HTR-8/SVneo (cell line): Measurements from ENCODE around the gene SIGLEC5.

Source experiments
- DNase-seq: peaks from one replicate; pipeline ENCODE4 v3.0.0; 2011; ENCODE audit warnings: low spot score, mixed read lengths; ENCODE audit not compliant: insufficient read length
- FAIRE-seq: peaks from 2 replicates; lab custom pipeline; 2011; peaks lifted over from hg19 to GRCh38; lab: Jason Lieb, UNC

SIGLEC5 gene

GRCh38 chr19:51628153-51628939 is 1.9 kb downstream of the SIGLEC5 start:
- DNase-seq, result no peak
- peak; percentile 95 for FAIRE-seq

GRCh38 chr19:51627491-51628138 is 2.6 kb downstream of the SIGLEC5 start:
- DNase-seq, result no peak
- FAIRE-seq, result no peak

- FAIRE-seq (no peak), DNase-seq (no peak)
These were observed 3.5 kb downstream of the SIGLEC5 start for GRCh38 chr19:51626675-51627074.

GRCh38 chr19:51621178-51621577 is 9.0 kb downstream of the SIGLEC5 start:
- DNase-seq, result no peak
- no peak for FAIRE-seq

GRCh38 chr19:51615991-51616390 is 14.2 kb downstream of the SIGLEC5 start:
- DNase-seq, result no peak
- FAIRE-seq, result no peak

GRCh38 chr19:51614789-51615188 is 15.4 kb downstream of the SIGLEC5 start:
- no peak for FAIRE-seq

GRCh38 chr19:51610576-51610975 is 19.6 kb downstream of the SIGLEC5 start:
- DNase-seq (no peak), FAIRE-seq (no peak)

More at GRCh38 chr19:51614789-51615188, 15.4 kb downstream of the SIGLEC5 start:
- no peak for DNase-seq

GRCh38 chr19:51607920-51608562 is 22.2 kb downstream of the SIGLEC5 start:
- peak; percentile 63 for DNase-seq
- FAIRE-seq, result peak; percentile 63

- DNase-seq (no peak), FAIRE-seq (no peak)
These were observed 23.1 kb downstream of the SIGLEC5 start for GRCh38 chr19:51607077-51607476.

- no peak for FAIRE-seq
- no peak for DNase-seq
These were observed 27.9 kb downstream of the SIGLEC5 start for GRCh38 chr19:51602189-51602854.

GRCh38 chr19:51600940-51601580 is 29.1 kb downstream of the SIGLEC5 start:
- FAIRE-seq (no peak), DNase-seq (no peak)

- no peak for FAIRE-seq
These were observed 31.1 kb downstream of the SIGLEC5 start for GRCh38 chr19:51599084-51599483.

GRCh38 chr19:51598159-51598915 is 31.9 kb downstream of the SIGLEC5 start:
- FAIRE-seq, result no peak
- no peak for DNase-seq

More at GRCh38 chr19:51599084-51599483, 31.1 kb downstream of the SIGLEC5 start:
- no peak for DNase-seq

GRCh38 chr19:51595190-51596175 is 34.7 kb downstream of the SIGLEC5 start:
- no peak for FAIRE-seq

GRCh38 chr19:51594774-51595109 is 35.5 kb downstream of the SIGLEC5 start:
- DNase-seq (no peak), FAIRE-seq (no peak)

More at GRCh38 chr19:51595190-51596175, 34.7 kb downstream of the SIGLEC5 start:
- no peak for DNase-seq

GRCh38 chr19:51593969-51594773 is 36.0 kb downstream of the SIGLEC5 start:
- DNase-seq (peak; percentile 97), FAIRE-seq (peak; percentile 97)

GRCh38 chr19:51593138-51593890 is 36.9 kb downstream of the SIGLEC5 start:
- FAIRE-seq, result no peak
- DNase-seq, result no peak
